WTC11 (cell line): Measurements from ENCODE around the gene CDPF1. TPM values are rescaled to one million over a fixed set of nuclear protein-coding genes. Genes with fewer than 3 reads are reported as not detected.

ENCODE experiments used
- ATAC-seq: fragments of 200-7000 bp; cut with Tn5 transposase; 2 replicates; pipeline ENCODE4 v1.10.0; 2021; ENCODE audit warnings: mild to moderate bottlenecking, moderate library complexity
- CTCF ChIA-PET: fragments of 300-600 bp; sonication (Branson Sonifier 250); formaldehyde crosslinking; loops from one replicate; lab custom pipeline; 2021; ENCODE audit warnings: antibody characterized with exemption; lab: Charles Lee
- POLR2A ChIA-PET: fragments of 350-600 bp; sonication (Branson Sonifier 250); formaldehyde crosslinking; loops from one replicate; lab custom pipeline; 2021; ENCODE audit warnings: antibody characterized with exemption; lab: Charles Lee
- DNase-seq: peaks from one replicate; pipeline ENCODE4 v3.0.0; 2021; ENCODE audit warnings: low spot score
- H3K27ac Mint-ChIP-seq: 2 replicates; pipeline ENCODE4 v1.8.0; 2021; ENCODE audit warnings: mixed read lengths
- H3K27me3 Mint-ChIP-seq: 2 replicates; pipeline ENCODE4 v1.8.0; 2021; ENCODE audit warnings: low read depth, mild to moderate bottlenecking, moderate library complexity, mixed read lengths
- H3K36me3 Mint-ChIP-seq: 2 replicates; pipeline ENCODE4 v1.8.0; 2021; ENCODE audit warnings: mixed read lengths
- H3K4me1 Mint-ChIP-seq: 2 replicates; pipeline ENCODE4 v1.8.0; 2022; ENCODE audit warnings: mixed read lengths
- H3K4me3 Mint-ChIP-seq: 2 replicates; pipeline ENCODE4 v1.8.0; 2021; ENCODE audit warnings: mild to moderate bottlenecking, moderate library complexity, mixed read lengths
- H3K9me3 Mint-ChIP-seq: 2 replicates; pipeline ENCODE4 v1.8.0; 2021; ENCODE audit warnings: mixed read lengths
- ATF1 ChIP-seq: sonication (generic); formaldehyde crosslinking; IDR thresholded peaks from 2 replicates; pipeline ENCODE4 v1.8.1; 2023; ENCODE audit warnings: mild to moderate bottlenecking, moderate library complexity, missing genetic modification reagents
- GABPB1 ChIP-seq: sonication (generic); formaldehyde crosslinking; IDR thresholded peaks from 2 replicates; pipeline ENCODE4 v1.8.1; 2023; ENCODE audit warnings: mild to moderate bottlenecking, missing genetic modification reagents
- JAZF1 ChIP-seq: fragments of 250-450 bp; sonication (Bioruptor Pico); IDR thresholded peaks from 2 replicates; pipeline ENCODE4 v1.9.0; 2021; ENCODE audit warnings: moderate library complexity, mild to moderate bottlenecking, inconsistent platforms
- NFE2L1 ChIP-seq: sonication (generic); formaldehyde crosslinking; IDR thresholded peaks from 2 replicates; pipeline ENCODE4 v1.8.1; 2023; ENCODE audit warnings: missing genetic modification reagents
- NR1H2 ChIP-seq: sonication (generic); formaldehyde crosslinking; IDR thresholded peaks from 2 replicates; pipeline ENCODE4 v1.9.0; 2021; ENCODE audit warnings: mild to moderate bottlenecking, moderate library complexity, missing genetic modification reagents
- RELA ChIP-seq: sonication (generic); formaldehyde crosslinking; IDR thresholded peaks from 2 replicates; pipeline ENCODE4 v1.8.1; 2022; ENCODE audit warnings: missing genetic modification reagents, mild to moderate bottlenecking, borderline replicate concordance
- SP1 ChIP-seq: sonication (generic); formaldehyde crosslinking; conservative IDR thresholded peaks from 2 replicates; pipeline ENCODE4 v1.8.1; 2022; ENCODE audit warnings: missing genetic modification reagents
- TEAD4 ChIP-seq: sonication (generic); formaldehyde crosslinking; IDR thresholded peaks from 2 replicates; pipeline ENCODE4 v1.8.0; 2022; ENCODE audit warnings: mild to moderate bottlenecking, missing genetic modification reagents
- ZNF138 ChIP-seq: sonication (generic); formaldehyde crosslinking; conservative IDR thresholded peaks from 2 replicates; pipeline ENCODE4 v1.8.1; 2022; ENCODE audit warnings: mild to moderate bottlenecking, moderate library complexity, missing genetic modification reagents
- ZNF416 ChIP-seq: fragments of 250-450 bp; sonication (Bioruptor Pico); IDR thresholded peaks from 2 replicates; pipeline ENCODE4 v1.9.0; 2021; ENCODE audit warnings: mild to moderate bottlenecking, inconsistent platforms
- total RNA-seq: library from RNA; stranded (reverse); gene quantifications from 3 replicates; pipeline ENCODE4 v1.2.3, GENCODE V29; 2021
- TF ChIP-seq, protein P1 (sequence below): fragments of 250-450 bp; sonication (Bioruptor Pico); IDR thresholded peaks from 2 replicates; pipeline ENCODE4 v1.9.0; 2021; ENCODE audit warnings: mild to moderate bottlenecking, borderline replicate concordance
- TF ChIP-seq, protein P2 (sequence below): sonication (generic); formaldehyde crosslinking; IDR thresholded peaks from 2 replicates; pipeline ENCODE4 v1.8.0; 2023; ENCODE audit warnings: missing genetic modification reagents
- TF ChIP-seq, protein P3 (sequence below): sonication (generic); formaldehyde crosslinking; IDR thresholded peaks from 2 replicates; pipeline ENCODE4 v1.8.0; 2022; ENCODE audit warnings: mild to moderate bottlenecking, missing genetic modification reagents
- TF ChIP-seq, protein P4 (sequence below): fragments of 200-600 bp; IDR thresholded peaks from 2 replicates; pipeline ENCODE4 v1.8.0; 2022; ENCODE audit warnings: antibody characterized with exemption
- TF ChIP-seq, protein P5 (sequence below): sonication (generic); formaldehyde crosslinking; IDR thresholded peaks from 2 replicates; pipeline ENCODE4 v1.8.1; 2022; ENCODE audit warnings: low read depth, missing genetic modification reagents, borderline replicate concordance
- TF ChIP-seq, protein P6 (sequence below): sonication (generic); formaldehyde crosslinking; IDR thresholded peaks from 2 replicates; pipeline ENCODE4 v1.8.0; 2022; ENCODE audit warnings: missing genetic modification reagents
- TF ChIP-seq, protein P7 (sequence below): fragments of 250-450 bp; sonication (Bioruptor Pico); IDR thresholded peaks from 2 replicates; pipeline ENCODE4 v1.8.0; 2021; ENCODE audit warnings: mild to moderate bottlenecking

Gene CDPF1
- total RNA-seq, 1 experiment from 2014 or later: 11.5 TPM

DNA sequence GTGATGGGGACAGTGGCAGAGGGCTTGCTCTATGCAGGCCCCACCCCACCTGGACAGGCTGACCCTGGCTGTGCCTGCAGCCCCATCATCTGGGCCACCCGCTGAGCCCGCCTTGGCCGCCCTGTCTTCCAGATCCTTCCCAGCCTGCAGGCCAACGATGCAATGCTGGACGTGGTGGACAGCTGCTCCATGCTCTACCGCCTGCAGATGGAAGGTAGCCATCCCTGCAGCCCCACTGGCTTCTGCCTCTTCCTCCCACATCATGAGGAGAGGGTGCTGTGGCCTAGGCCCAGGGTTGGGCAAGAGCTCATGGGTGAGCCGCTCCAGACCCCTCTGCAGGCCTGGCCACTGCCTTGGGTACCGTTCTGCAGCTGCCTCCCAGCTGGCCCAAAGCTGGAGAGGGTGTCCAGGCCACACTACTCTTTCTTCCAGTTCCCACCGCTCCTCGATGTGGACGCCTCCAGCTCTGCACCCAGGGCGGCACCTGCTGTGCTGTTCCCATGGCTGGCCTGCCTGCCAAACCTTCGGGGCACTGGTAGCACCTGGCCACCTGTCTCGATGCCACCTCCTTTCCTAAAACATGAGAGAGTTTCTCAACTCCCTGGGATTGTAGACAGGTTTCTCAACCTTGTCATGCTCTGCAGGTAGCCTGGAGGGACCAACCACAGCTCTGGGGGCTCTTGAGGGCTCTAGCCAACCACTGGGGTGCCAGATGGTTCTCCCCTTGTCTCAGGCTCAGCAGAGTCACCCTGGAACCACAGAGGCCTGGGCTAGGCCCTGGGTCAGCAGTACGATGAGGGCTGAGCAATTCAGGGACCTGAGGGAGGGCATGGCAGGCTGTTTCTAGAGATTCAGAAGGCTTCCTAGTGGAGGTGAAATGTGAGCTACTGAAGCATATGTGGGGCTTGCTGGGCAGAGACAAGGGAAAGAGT lies 37.1 kb upstream of the CDPF1 start:
- CTCF ChIA-PET: interaction anchor here (0.5 kb wide), 1 partner anchor 587 kb away, joined by 3 read pairs; no protein-coding TSS in a partner anchor

DNA sequence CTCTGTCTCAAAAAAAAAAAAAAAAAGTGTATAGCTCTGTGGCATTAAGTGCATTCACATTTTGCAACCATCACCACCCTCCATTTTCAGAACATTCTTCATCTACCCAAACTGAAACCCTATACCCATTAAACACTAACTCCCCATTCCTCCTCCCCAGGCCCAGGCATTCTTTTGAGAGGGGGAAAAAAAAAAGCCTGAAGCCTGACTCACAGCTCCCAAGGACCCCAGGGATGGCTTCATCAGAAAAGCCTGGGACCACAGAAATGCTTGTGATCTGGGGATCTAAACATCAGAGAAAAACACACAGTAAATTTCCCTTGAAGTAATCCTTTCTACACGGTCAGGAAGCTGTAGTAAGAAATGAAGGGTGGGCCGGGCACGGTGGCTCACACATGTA lies 35.9 kb upstream of the CDPF1 start:
- Mint-ChIP-seq H3K9me3 (no peaks in the 10 kb centered on the region), H3K4me3 (no peak overlapping the region)
- CTCF ChIA-PET: no interaction called here
- no peak for TF ChIP-seq NR1H2 (CRISPR knock-in tag)
- TF ChIP-seq, protein P1, sequence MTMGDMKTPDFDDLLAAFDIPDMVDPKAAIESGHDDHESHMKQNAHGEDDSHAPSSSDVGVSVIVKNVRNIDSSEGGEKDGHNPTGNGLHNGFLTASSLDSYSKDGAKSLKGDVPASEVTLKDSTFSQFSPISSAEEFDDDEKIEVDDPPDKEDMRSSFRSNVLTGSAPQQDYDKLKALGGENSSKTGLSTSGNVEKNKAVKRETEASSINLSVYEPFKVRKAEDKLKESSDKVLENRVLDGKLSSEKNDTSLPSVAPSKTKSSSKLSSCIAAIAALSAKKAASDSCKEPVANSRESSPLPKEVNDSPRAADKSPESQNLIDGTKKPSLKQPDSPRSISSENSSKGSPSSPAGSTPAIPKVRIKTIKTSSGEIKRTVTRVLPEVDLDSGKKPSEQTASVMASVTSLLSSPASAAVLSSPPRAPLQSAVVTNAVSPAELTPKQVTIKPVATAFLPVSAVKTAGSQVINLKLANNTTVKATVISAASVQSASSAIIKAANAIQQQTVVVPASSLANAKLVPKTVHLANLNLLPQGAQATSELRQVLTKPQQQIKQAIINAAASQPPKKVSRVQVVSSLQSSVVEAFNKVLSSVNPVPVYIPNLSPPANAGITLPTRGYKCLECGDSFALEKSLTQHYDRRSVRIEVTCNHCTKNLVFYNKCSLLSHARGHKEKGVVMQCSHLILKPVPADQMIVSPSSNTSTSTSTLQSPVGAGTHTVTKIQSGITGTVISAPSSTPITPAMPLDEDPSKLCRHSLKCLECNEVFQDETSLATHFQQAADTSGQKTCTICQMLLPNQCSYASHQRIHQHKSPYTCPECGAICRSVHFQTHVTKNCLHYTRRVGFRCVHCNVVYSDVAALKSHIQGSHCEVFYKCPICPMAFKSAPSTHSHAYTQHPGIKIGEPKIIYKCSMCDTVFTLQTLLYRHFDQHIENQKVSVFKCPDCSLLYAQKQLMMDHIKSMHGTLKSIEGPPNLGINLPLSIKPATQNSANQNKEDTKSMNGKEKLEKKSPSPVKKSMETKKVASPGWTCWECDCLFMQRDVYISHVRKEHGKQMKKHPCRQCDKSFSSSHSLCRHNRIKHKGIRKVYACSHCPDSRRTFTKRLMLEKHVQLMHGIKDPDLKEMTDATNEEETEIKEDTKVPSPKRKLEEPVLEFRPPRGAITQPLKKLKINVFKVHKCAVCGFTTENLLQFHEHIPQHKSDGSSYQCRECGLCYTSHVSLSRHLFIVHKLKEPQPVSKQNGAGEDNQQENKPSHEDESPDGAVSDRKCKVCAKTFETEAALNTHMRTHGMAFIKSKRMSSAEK: no peak
- TF ChIP-seq GABPB1 (CRISPR knock-in tag): no peak
- no peak for TF ChIP-seq TEAD4 (CRISPR knock-in tag)
- no peak for TF ChIP-seq JAZF1 (CRISPR knock-in tag)
- TF ChIP-seq ATF1: no peak
- TF ChIP-seq ZNF138 (CRISPR knock-in tag): no peak
- TF ChIP-seq, protein P2, sequence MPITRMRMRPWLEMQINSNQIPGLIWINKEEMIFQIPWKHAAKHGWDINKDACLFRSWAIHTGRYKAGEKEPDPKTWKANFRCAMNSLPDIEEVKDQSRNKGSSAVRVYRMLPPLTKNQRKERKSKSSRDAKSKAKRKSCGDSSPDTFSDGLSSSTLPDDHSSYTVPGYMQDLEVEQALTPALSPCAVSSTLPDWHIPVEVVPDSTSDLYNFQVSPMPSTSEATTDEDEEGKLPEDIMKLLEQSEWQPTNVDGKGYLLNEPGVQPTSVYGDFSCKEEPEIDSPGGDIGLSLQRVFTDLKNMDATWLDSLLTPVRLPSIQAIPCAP (CRISPR knock-in tag): no peak
- TF ChIP-seq, protein P3, sequence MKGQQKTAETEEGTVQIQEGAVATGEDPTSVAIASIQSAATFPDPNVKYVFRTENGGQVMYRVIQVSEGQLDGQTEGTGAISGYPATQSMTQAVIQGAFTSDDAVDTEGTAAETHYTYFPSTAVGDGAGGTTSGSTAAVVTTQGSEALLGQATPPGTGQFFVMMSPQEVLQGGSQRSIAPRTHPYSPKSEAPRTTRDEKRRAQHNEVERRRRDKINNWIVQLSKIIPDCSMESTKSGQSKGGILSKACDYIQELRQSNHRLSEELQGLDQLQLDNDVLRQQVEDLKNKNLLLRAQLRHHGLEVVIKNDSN (CRISPR knock-in tag): no peak

More for the DNA sequence above, 37.1 kb upstream of the CDPF1 start:
- no peaks in the 10 kb centered on the region for H3K4me1 Mint-ChIP-seq
- TF ChIP-seq NFE2L1 (no peak), SP1 (CRISPR knock-in tag) (no peak), RELA (no peak), ZNF416 (CRISPR knock-in tag) (no peak)
- TF ChIP-seq, protein P4, sequence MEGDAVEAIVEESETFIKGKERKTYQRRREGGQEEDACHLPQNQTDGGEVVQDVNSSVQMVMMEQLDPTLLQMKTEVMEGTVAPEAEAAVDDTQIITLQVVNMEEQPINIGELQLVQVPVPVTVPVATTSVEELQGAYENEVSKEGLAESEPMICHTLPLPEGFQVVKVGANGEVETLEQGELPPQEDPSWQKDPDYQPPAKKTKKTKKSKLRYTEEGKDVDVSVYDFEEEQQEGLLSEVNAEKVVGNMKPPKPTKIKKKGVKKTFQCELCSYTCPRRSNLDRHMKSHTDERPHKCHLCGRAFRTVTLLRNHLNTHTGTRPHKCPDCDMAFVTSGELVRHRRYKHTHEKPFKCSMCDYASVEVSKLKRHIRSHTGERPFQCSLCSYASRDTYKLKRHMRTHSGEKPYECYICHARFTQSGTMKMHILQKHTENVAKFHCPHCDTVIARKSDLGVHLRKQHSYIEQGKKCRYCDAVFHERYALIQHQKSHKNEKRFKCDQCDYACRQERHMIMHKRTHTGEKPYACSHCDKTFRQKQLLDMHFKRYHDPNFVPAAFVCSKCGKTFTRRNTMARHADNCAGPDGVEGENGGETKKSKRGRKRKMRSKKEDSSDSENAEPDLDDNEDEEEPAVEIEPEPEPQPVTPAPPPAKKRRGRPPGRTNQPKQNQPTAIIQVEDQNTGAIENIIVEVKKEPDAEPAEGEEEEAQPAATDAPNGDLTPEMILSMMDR: no peak
- TF ChIP-seq, protein P5, sequence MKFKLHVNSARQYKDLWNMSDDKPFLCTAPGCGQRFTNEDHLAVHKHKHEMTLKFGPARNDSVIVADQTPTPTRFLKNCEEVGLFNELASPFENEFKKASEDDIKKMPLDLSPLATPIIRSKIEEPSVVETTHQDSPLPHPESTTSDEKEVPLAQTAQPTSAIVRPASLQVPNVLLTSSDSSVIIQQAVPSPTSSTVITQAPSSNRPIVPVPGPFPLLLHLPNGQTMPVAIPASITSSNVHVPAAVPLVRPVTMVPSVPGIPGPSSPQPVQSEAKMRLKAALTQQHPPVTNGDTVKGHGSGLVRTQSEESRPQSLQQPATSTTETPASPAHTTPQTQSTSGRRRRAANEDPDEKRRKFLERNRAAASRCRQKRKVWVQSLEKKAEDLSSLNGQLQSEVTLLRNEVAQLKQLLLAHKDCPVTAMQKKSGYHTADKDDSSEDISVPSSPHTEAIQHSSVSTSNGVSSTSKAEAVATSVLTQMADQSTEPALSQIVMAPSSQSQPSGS (CRISPR knock-in tag): no peak
- TF ChIP-seq, protein P6, sequence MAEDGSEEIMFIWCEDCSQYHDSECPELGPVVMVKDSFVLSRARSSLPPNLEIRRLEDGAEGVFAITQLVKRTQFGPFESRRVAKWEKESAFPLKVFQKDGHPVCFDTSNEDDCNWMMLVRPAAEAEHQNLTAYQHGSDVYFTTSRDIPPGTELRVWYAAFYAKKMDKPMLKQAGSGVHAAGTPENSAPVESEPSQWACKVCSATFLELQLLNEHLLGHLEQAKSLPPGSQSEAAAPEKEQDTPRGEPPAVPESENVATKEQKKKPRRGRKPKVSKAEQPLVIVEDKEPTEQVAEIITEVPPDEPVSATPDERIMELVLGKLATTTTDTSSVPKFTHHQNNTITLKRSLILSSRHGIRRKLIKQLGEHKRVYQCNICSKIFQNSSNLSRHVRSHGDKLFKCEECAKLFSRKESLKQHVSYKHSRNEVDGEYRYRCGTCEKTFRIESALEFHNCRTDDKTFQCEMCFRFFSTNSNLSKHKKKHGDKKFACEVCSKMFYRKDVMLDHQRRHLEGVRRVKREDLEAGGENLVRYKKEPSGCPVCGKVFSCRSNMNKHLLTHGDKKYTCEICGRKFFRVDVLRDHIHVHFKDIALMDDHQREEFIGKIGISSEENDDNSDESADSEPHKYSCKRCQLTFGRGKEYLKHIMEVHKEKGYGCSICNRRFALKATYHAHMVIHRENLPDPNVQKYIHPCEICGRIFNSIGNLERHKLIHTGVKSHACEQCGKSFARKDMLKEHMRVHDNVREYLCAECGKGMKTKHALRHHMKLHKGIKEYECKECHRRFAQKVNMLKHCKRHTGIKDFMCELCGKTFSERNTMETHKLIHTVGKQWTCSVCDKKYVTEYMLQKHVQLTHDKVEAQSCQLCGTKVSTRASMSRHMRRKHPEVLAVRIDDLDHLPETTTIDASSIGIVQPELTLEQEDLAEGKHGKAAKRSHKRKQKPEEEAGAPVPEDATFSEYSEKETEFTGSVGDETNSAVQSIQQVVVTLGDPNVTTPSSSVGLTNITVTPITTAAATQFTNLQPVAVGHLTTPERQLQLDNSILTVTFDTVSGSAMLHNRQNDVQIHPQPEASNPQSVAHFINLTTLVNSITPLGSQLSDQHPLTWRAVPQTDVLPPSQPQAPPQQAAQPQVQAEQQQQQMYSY (CRISPR knock-in tag): no peak
- TF ChIP-seq, protein P7, sequence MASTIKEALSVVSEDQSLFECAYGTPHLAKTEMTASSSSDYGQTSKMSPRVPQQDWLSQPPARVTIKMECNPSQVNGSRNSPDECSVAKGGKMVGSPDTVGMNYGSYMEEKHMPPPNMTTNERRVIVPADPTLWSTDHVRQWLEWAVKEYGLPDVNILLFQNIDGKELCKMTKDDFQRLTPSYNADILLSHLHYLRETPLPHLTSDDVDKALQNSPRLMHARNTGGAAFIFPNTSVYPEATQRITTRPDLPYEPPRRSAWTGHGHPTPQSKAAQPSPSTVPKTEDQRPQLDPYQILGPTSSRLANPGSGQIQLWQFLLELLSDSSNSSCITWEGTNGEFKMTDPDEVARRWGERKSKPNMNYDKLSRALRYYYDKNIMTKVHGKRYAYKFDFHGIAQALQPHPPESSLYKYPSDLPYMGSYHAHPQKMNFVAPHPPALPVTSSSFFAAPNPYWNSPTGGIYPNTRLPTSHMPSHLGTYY (CRISPR knock-in tag): no peak
- H3K27ac Mint-ChIP-seq: no peak overlapping the region; the same call in 1 of the 2 replicates
- H3K9me3 Mint-ChIP-seq: no peaks in the 10 kb centered on the region
- ATAC-seq (no peak), DNase-seq (no peak)
- H3K4me3 Mint-ChIP-seq: no peak overlapping the region
- POLR2A ChIA-PET: interaction anchor here (0.7 to 1.3 kb wide), 2 partner anchors 25 to 1366 kb away, joined by 3 to 5 read pairs; no protein-coding TSS in a partner anchor
- no peaks in the 10 kb centered on the region for H3K27me3 Mint-ChIP-seq
- peaks cover 17% of the 10 kb centered on the region for H3K36me3 Mint-ChIP-seq

More for the DNA sequence above, 35.9 kb upstream of the CDPF1 start:
- H3K4me1 Mint-ChIP-seq: no peaks in the 10 kb centered on the region
- H3K36me3 Mint-ChIP-seq: peaks cover 20% of the 10 kb centered on the region
- no peak overlapping the region for H3K27ac Mint-ChIP-seq
- no peak for ATAC-seq
- DNase-seq: no peak
- POLR2A ChIA-PET: interaction anchor here (1.3 kb wide), 1 partner anchor 24 kb away, joined by 3 read pairs; no protein-coding TSS in a partner anchor
- H3K27me3 Mint-ChIP-seq: no peaks in the 10 kb centered on the region
